ENCODE data around the gene SUSD3.

Gene SUSD3

GRCh38 chr9:93110311-93110855, 51.9 kb downstream of the SUSD3 start:
- DNase-seq (ENCODE audit: low read depth) = no peak
- TF ChIP-seq, protein P1, sequence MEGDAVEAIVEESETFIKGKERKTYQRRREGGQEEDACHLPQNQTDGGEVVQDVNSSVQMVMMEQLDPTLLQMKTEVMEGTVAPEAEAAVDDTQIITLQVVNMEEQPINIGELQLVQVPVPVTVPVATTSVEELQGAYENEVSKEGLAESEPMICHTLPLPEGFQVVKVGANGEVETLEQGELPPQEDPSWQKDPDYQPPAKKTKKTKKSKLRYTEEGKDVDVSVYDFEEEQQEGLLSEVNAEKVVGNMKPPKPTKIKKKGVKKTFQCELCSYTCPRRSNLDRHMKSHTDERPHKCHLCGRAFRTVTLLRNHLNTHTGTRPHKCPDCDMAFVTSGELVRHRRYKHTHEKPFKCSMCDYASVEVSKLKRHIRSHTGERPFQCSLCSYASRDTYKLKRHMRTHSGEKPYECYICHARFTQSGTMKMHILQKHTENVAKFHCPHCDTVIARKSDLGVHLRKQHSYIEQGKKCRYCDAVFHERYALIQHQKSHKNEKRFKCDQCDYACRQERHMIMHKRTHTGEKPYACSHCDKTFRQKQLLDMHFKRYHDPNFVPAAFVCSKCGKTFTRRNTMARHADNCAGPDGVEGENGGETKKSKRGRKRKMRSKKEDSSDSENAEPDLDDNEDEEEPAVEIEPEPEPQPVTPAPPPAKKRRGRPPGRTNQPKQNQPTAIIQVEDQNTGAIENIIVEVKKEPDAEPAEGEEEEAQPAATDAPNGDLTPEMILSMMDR (IDR thresholded peaks at IDR 0.05; ENCODE audit: insufficient read depth, low read depth, low read length, missing control alignments) = no peak

GRCh38 chr9:93111001-93111370, 52.5 kb downstream of the SUSD3 start:
- H3K4me3 ChIP-seq (ENCODE audit: low read depth, low read length) = no peak overlapping the region
- TF ChIP-seq, protein P1 (IDR thresholded peaks at IDR 0.05; ENCODE audit: insufficient read depth, low read depth, low read length, missing control alignments) = no peak
- DNase-seq (ENCODE audit: low read depth) = no peak

More at GRCh38 chr9:93110311-93110855, 51.9 kb downstream of the SUSD3 start:
- no peak overlapping the region for H3K4me3 ChIP-seq (ENCODE audit: low read depth, low read length)

DNA sequence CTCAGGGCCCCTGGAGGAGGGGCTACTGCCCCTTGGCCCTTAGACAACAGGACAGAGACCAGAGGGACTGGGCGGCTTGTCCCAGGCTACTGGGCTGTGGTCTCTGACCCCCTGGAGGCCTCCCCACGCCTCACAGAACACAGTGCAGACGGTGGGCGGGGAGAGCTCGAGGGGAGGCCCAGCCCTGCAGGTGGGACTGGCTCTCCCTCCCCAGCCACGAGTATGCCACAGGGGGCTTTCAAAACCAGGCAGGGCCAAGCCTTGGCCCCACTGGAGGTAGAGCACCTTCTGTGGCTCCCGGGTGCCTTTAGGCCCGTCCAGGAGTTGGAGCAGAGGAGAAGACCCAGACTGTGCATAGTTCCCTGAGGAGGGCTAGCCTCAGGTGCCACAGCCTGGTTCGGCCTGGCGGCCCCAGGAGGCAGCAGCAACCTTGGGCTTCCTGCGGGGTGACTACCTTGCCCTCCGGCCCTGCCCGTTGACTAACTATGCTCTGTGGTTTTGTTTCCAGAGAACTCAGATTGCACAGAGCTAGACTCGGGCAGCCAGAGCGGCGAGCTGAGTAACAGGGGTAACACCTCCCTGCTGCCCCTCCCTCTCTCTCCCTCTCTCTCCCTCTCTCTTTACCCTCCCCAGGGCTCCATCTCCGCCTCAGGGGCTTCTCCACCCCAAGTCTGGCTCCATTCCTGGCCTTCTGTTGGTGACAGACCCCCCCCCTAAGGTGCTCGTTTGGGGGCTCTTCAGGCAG, 53.0 kb downstream of the SUSD3 start:
- TF ChIP-seq, protein P1 (IDR thresholded peaks at IDR 0.05; ENCODE audit: insufficient read depth, low read depth, low read length, missing control alignments) = no peak
- H3K4me3 ChIP-seq (ENCODE audit: low read depth, low read length) = no peak overlapping the region
- no peak for DNase-seq (ENCODE audit: low read depth)

DNA sequence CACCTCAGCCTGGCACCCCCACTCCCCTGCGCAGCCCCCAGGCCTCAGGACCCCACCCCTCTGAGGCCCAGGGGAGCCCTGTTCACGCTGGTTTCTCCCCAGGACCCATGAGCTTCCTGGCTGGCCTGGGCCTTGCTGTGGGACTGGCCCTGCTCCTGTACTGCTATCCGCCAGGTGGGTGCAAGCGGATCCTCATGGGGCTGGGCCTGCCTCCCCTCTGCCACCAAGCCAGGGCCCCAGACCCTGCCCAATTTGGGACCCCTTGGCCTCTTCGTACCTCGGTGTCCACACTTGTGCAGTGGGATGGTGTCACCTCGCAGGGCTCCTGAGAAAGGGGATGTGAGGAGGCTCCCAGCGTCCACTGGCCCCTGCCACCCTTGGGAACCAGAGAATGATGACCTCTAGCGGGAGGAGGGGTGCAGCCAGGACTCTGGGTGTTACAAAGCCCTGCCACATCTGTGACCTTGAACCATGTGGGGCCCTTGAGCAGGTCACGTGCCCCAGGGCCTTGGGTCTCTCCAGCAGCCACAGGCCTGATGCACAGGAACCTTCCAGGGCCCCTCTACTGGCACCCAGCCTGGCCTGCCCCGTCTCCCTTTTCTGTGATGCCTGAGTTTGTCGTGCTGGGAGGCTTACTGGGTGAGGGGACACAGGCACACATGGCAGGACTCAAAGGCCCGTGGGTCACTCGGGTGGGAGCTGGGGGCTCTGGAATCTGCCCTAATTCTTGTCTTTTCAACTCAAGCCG, 53.8 kb downstream of the SUSD3 start:
- TF ChIP-seq, protein P1 (IDR thresholded peaks at IDR 0.05; ENCODE audit: insufficient read depth, low read depth, low read length, missing control alignments) = no peak
- DNase-seq (ENCODE audit: low read depth) = no peak

GRCh38 chr9:93112864-93113389, 54.4 kb downstream of the SUSD3 start:
- TF ChIP-seq, protein P1 (IDR thresholded peaks at IDR 0.05; ENCODE audit: insufficient read depth, low read depth, low read length, missing control alignments) = no peak
- no peak overlapping the region for H3K4me3 ChIP-seq (ENCODE audit: low read depth, low read length)
- no peak for DNase-seq (ENCODE audit: low read depth)

More for the DNA sequence above, 53.8 kb downstream of the SUSD3 start:
- H3K4me3 ChIP-seq (ENCODE audit: low read depth, low read length) = no peak overlapping the region

- H3K4me3 ChIP-seq (ENCODE audit: low read depth, low read length) = no peak overlapping the region
- DNase-seq (ENCODE audit: low read depth) = no peak
These were observed 55.9 kb downstream of the SUSD3 start for GRCh38 chr9:93114169-93114983.

More at GRCh38 chr9:93114169-93114983, 55.9 kb downstream of the SUSD3 start:
- TF ChIP-seq, protein P1 (IDR thresholded peaks at IDR 0.05; ENCODE audit: insufficient read depth, low read depth, low read length, missing control alignments) = no peak

Data from GM12865 (cell line).